Measurements from ENCODE around the gene MTCP1.

Gene MTCP1

DNA sequence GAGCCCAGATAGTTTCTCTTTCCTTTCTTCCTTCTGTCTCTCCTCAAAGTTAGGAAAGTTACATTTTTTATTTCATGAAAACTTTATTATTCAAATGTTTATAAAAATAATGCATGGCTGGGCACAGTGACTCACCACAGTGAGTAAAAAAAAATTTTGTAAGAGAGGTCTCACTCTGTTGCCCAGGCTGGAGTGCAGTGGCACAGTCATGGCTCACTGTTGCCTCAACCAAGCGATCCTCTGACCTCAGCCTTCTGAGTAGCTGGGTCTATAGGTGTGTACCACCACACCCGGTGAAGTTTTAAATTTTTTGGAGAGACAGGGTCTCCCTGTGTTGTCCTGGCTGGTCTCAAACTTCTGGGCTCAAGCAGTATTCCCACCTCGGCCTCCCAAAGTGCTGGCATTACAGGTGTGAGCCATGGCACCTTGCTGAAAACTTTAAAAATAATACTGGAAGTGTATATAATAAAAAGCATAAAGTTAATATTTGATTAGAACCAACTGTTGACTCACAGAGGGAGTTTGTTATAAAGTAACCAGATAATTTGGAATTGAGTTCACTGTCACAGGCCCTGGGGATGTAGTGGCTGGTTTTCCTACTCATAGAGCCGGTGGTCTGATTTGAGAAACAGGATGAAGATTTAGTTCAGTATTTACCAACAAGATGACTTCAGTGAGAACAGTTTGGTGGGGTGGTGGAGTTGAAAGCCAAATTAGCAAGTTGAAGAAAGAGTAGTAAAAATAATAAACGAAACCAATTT lies 18.0 kb downstream of the MTCP1 start:
- no peak for DNase-seq

- DNase-seq: no peak
Observed at GRCh38 chrX:155048977-155049619, 21.8 kb downstream of the MTCP1 start.

- DNase-seq: no peak
Observed at GRCh38 chrX:155046811-155047528, 24.0 kb downstream of the MTCP1 start.

DNA sequence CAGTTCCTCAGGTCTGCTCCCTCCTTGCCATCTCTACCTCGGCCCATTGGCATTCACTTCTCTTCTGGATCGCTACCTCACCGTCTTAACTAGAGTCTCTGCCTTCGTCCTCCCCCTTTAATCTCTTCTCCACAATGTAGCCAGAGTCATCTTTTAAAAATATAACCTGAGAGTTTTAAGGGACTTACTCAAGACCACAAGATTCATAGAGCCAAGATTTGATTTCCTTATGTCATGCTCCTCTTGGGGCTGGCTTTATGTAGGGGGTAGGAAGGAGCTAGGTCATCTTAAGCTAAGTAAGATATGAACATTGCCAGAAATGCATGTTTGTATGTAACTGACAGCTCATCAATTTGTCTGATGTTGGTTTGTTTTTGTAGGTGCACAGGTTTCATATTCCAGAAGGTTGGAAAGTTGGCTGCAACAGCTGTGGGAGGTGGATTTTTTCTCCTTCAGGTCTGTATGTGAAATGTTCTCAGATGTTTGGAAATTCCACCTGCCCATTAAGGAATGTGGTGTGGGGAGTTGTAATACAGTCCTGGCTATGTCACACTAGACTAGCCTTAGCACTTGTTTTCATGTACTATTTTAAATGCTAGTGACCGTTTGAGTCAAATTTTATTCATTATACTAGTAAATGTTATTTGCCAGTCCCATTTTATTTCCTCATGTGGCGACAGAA lies 24.7 kb downstream of the MTCP1 start:
- no peak for DNase-seq

GRCh38 chrX:155035688-155036087 lies 35.2 kb downstream of the MTCP1 start:
- DNase-seq: no peak

DNA sequence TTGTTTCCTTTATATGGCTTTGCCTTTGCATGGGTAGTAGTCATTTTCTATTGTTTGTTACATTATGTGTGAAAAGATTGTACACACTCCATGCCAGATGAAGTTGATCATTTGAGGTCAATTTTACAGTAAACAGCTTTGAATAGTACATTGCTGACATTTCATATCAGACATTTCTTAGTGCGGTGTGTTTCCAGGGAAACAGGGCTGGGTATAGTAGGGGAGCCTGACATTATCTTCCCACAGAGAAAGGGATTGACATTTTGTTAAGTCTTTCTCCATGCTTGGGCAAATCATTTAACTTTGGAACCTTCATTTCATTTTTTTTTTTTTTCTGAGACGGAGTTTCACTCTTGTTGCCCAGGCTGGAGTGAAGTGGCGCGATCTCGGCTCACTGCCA lies 39.3 kb downstream of the MTCP1 start:
- no peak for DNase-seq

DNA sequence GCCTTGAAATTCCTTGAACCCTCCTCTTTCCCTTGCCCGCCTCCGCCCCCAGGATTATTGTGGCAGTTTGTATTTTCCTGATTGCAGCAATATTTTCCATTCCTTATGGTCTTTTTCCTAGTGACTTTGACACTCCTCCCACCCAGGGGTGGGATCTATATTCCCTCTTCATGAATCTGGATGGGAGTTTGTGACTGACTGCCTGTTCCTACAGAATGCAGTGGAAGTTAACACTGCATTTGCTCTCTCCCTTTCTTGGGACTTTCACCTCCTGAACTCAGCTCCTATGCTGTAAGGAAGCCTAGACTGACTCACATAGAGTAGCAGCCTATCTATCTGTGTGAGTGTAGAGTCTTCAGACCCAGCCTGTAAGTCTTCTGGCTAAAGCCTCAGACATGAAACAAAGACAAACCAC lies 42.1 kb downstream of the MTCP1 start:
- DNase-seq: no peak

DNA sequence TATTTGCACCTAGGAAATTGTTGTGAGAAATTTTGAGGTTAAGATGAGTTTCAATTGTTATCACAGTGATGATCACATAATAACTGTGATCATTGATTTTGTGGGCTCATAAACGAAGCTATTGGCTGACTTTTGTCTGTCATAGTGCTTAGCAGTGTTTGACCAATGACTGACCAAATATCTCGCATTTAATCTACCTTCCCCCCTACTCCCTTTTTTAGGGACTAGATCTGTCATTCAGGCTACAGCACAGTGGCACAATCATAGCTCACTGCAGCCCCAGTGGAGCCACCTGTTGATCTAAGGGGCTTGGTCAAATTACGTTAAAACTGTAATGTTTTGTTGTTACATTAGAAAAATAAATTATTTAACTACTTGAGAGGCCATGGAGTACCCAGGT lies 42.8 kb downstream of the MTCP1 start:
- DNase-seq: no peak

DNA sequence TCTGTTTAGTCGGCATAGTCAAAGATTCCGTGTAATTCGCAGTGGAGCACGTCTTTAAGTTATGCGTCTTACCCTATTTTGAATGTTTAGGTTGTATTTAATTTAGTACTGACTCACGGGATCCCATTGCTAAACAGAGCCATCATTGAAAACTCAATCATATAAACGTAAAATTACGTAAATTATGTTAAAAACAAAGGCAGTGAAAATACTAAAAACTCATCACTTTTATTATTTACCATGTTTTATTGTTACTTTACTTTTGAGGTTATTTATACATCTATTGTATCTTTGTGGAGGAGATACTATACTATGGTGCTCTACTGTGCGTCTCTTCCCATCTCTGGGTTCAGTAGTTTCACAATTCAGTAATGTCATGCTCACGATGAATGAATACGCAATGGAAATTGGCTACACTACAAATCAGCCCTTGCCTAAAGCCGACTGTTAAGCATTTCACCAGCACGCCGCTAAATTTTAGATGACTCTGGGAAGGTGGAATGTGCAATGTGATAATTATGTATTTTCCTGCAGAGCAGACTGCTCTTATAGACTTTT lies 43.3 kb downstream of the MTCP1 start:
- DNase-seq: no peak

GRCh38 chrX:155026727-155027508 lies 44.0 kb downstream of the MTCP1 start, which contains the start of gene FUNDC2:
FUNDC2 (plus strand) TSS chrX:155026844; CDS start chrX:155026939, 95 bp downstream.
- peak; percentile 71 for DNase-seq

DNA sequence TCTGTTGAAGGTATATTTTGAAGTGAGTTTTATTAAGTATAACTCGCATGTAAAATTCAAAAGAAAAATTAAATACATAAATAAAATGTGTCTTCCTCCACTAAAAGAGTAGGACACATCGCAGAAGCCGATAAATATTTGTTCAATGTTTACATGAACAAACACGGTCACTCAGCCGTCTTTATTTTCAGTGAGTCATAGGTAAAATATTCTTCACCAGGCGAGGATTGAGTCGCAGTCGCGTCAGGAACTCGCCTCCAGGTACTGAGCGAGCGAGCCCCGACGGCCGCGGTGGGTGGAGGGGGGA lies 44.6 kb downstream of the MTCP1 start:
- no peak for DNase-seq

GRCh38 chrX:155023907-155024833 lies 46.8 kb downstream of the MTCP1 start:
- DNase-seq: no peak

- no peak for DNase-seq
Observed at GRCh38 chrX:155022585-155022984, 48.4 kb downstream of the MTCP1 start, which contains the start of gene F8. F8 (minus strand) TSS chrX:155022723; CDS start chrX:155022552, 171 bp downstream.

DNA sequence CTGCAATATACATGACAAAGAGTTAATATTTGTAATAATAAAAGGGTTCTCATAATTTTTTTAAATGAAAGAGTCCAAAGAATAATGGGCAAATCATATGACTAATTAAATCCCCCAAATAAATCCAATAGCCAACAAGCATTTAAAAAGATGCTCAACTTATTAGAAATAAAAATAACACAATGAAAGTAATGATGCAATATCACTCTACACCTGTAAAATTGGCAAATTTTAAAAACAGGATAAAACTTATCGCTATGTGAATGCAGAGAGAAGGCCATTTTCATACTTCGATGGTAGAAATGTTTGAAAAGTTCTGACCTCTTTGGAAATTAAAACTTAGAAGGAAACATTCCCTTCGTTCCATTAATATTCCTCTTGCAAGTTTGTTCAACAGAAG lies 50.3 kb downstream of the MTCP1 start:
- DNase-seq: no peak

All from GOT3 (cell line).